OCI-LY1 (cell line): ENCODE data around the gene CUBN.

Experiments
- CTCF ChIP-seq: fragments of 200-600 bp; sonication (generic), shearing (Covaris generic); IDR thresholded peaks from 2 replicates; pipeline ENCODE4 v1.5.1; 2017; ENCODE audit warnings: mild to moderate bottlenecking, antibody characterized with exemption, low read length, moderate library complexity, mixed read lengths
- EZH2 ChIP-seq: fragments of 200-600 bp; sonication (generic), shearing (Covaris generic); IDR thresholded peaks from 2 replicates; pipeline ENCODE4 v1.8.0; 2017; ENCODE audit warnings: borderline replicate concordance, mixed run types, mild to moderate bottlenecking, antibody characterized with exemption, low read length, moderate library complexity, mixed read lengths

DNA sequence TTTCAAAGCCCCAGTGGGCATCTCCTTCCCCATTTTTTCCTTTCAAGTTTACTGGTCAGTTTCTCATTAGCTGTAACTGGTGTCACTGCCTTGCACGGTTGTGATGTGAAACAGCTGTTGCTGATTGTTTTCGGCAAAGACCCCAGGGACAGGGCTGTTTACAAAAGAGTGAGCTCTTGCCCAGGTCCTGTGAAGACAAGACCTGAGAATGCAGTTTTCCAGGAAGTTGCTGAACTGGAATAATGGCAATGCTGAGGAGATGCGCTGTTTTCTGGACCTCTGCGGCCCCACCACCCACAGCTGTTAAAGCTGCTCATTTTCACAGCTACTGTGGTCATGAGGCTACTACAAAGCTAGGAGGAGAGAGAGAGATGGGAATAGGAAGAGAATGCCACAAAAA is 195.8 kb downstream of the CUBN start:
- TF ChIP-seq CTCF, result no peak
- TF ChIP-seq EZH2, result no peak
